ENCODE data around the gene STXBP6.
A peak's percentile ranks its signal among the peaks of the same experiment; 100 is the strongest.

Gene STXBP6

DNA sequence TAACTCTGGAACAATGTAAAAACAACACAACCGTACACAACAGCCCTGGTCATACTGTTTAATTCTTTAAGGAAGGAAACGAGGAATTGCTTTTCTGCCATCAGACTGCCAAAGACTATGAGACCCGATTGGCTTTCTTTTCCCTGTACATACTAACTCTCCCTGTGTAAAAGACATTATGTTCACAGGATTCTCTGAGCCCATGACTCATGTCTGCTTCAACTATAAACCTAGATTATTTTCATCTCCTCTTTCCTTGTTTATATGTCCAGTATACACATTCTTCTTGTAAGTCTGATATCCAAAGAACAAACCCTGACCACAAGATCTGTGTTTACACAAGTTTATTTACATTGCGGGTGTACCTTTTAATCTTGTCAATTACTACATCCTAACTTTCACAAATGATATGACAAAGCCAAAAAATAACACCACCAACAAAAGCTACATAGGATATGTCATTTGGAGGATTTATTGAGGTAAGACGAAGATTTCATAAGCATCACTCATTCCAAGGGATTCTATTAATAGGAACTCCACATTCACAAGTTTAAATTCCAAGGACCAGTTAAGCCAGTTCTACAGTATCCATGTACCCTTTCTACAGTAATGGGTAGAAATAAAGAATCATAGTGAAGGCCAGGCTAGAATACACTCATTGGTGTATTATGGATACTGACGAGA lies 67.3 kb downstream of the STXBP6 start (continued):
- TF ChIP-seq ZSCAN23 (tag by site-specific recombination; IDR thresholded peaks at IDR 0.05), result 0 out of 2 replicates have a peak, but pooled peaks have one; percentile 48
- TF ChIP-seq ZNF571 (tag by site-specific recombination; IDR thresholded peaks at IDR 0.05), result no peak
- TF ChIP-seq ZNF404 (tag by site-specific recombination; IDR thresholded peaks at IDR 0.05), result no peak
- TF ChIP-seq, protein P1, sequence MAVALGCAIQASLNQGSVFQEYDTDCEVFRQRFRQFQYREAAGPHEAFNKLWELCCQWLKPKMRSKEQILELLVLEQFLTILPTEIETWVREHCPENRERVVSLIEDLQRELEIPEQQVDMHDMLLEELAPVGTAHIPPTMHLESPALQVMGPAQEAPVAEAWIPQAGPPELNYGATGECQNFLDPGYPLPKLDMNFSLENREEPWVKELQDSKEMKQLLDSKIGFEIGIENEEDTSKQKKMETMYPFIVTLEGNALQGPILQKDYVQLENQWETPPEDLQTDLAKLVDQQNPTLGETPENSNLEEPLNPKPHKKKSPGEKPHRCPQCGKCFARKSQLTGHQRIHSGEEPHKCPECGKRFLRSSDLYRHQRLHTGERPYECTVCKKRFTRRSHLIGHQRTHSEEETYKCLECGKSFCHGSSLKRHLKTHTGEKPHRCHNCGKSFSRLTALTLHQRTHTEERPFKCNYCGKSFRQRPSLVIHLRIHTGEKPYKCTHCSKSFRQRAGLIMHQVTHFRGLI (tag by site-specific recombination; IDR thresholded peaks at IDR 0.05), result peak; percentile 46; the same call in 1 of the 2 replicates
- TF ChIP-seq BCL11A (tag by site-specific recombination; IDR thresholded peaks at IDR 0.05; ENCODE audit: low read depth), result no peak
- TF ChIP-seq ZNF837 (tag by site-specific recombination; IDR thresholded peaks at IDR 0.05), result no peak
- TF ChIP-seq, protein P2, sequence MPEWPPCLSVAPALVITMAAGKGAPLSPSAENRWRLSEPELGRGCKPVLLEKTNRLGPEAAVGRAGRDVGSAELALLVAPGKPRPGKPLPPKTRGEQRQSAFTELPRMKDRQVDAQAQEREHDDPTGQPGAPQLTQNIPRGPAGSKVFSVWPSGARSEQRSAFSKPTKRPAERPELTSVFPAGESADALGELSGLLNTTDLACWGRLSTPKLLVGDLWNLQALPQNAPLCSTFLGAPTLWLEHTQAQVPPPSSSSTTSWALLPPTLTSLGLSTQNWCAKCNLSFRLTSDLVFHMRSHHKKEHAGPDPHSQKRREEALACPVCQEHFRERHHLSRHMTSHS (tag by site-specific recombination; IDR thresholded peaks at IDR 0.05), result no peak
- TF ChIP-seq BCL11B (tag by site-specific recombination; IDR thresholded peaks at IDR 0.05; ENCODE audit: low read depth), result no peak
- TF ChIP-seq KLF10 (tag by site-specific recombination; IDR thresholded peaks at IDR 0.05), result peak; percentile 61; the same call in 1 of the 2 replicates
- peak; percentile 91 for TF ChIP-seq FEZF1 (tag by site-specific recombination; IDR thresholded peaks at IDR 0.05)
- TF ChIP-seq ZNF16 (tag by site-specific recombination; IDR thresholded peaks at IDR 0.05; ENCODE audit: low read depth), result no peak
- TF ChIP-seq ZNF426 (tag by site-specific recombination; IDR thresholded peaks at IDR 0.05), result no peak
- peak; percentile 38; the same call in 1 of the 2 replicates for TF ChIP-seq ZEB2 (tag by site-specific recombination; IDR thresholded peaks at IDR 0.05)
- no peak for TF ChIP-seq ZNF416 (tag by site-specific recombination; IDR thresholded peaks at IDR 0.05)
- TF ChIP-seq, protein P3, sequence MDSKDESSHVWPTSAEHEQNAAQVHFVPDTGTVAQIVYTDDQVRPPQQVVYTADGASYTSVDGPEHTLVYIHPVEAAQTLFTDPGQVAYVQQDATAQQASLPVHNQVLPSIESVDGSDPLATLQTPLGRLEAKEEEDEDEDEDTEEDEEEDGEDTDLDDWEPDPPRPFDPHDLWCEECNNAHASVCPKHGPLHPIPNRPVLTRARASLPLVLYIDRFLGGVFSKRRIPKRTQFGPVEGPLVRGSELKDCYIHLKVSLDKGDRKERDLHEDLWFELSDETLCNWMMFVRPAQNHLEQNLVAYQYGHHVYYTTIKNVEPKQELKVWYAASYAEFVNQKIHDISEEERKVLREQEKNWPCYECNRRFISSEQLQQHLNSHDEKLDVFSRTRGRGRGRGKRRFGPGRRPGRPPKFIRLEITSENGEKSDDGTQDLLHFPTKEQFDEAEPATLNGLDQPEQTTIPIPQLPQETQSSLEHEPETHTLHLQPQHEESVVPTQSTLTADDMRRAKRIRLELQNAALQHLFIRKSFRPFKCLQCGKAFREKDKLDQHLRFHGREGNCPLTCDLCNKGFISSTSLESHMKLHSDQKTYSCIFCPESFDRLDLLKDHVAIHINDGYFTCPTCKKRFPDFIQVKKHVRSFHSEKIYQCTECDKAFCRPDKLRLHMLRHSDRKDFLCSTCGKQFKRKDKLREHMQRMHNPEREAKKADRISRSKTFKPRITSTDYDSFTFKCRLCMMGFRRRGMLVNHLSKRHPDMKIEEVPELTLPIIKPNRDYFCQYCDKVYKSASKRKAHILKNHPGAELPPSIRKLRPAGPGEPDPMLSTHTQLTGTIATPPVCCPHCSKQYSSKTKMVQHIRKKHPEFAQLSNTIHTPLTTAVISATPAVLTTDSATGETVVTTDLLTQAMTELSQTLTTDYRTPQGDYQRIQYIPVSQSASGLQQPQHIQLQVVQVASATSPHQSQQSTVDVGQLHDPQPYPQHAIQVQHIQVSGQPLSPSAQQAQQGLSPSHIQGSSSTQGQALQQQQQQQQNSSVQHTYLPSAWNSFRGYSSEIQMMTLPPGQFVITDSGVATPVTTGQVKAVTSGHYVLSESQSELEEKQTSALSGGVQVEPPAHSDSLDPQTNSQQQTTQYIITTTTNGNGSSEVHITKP (tag by site-specific recombination; IDR thresholded peaks at IDR 0.05), result 0 out of 2 replicates have a peak, but pooled peaks have one; percentile 24
- no peak for TF ChIP-seq ZNF169 (tag by site-specific recombination; IDR thresholded peaks at IDR 0.05)
- TF ChIP-seq, protein P4, sequence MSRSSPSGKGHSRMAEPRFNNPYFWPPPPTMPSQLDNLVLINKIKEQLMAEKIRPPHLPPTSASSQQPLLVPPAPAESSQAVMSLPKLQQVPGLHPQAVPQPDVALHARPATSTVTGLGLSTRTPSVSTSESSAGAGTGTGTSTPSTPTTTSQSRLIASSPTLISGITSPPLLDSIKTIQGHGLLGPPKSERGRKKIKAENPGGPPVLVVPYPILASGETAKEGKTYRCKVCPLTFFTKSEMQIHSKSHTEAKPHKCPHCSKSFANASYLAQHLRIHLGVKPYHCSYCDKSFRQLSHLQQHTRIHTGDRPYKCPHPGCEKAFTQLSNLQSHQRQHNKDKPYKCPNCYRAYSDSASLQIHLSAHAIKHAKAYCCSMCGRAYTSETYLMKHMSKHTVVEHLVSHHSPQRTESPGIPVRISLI (tag by site-specific recombination; IDR thresholded peaks at IDR 0.05), result no peak
- TF ChIP-seq KLF8 (tag by site-specific recombination; IDR thresholded peaks at IDR 0.05), result peak; percentile 91
- TF ChIP-seq ZNF302 (tag by site-specific recombination; IDR thresholded peaks at IDR 0.05; ENCODE audit: low read depth), result no peak
- TF ChIP-seq ZNF423 (tag by site-specific recombination; IDR thresholded peaks at IDR 0.05), result no peak
- no peak for TF ChIP-seq ZNF214 (tag by site-specific recombination; IDR thresholded peaks at IDR 0.05; ENCODE audit: borderline replicate concordance)
- TF ChIP-seq, protein P5, sequence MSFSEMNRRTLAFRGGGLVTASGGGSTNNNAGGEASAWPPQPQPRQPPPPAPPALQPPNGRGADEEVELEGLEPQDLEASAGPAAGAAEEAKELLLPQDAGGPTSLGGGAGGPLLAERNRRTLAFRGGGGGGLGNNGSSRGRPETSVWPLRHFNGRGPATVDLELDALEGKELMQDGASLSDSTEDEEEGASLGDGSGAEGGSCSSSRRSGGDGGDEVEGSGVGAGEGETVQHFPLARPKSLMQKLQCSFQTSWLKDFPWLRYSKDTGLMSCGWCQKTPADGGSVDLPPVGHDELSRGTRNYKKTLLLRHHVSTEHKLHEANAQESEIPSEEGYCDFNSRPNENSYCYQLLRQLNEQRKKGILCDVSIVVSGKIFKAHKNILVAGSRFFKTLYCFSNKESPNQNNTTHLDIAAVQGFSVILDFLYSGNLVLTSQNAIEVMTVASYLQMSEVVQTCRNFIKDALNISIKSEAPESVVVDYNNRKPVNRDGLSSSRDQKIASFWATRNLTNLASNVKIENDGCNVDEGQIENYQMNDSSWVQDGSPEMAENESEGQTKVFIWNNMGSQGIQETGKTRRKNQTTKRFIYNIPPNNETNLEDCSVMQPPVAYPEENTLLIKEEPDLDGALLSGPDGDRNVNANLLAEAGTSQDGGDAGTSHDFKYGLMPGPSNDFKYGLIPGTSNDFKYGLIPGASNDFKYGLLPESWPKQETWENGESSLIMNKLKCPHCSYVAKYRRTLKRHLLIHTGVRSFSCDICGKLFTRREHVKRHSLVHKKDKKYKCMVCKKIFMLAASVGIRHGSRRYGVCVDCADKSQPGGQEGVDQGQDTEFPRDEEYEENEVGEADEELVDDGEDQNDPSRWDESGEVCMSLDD (tag by site-specific recombination; IDR thresholded peaks at IDR 0.05), result no peak
- TF ChIP-seq SCRT1 (tag by site-specific recombination; IDR thresholded peaks at IDR 0.05; ENCODE audit: borderline replicate concordance), result no peak
- no peak for TF ChIP-seq ZNF585B (tag by site-specific recombination; IDR thresholded peaks at IDR 0.05)
- no peak for TF ChIP-seq ZNF501 (tag by site-specific recombination; IDR thresholded peaks at IDR 0.05)
- TF ChIP-seq ZNF785 (tag by site-specific recombination; IDR thresholded peaks at IDR 0.05), result no peak
- TF ChIP-seq ZNF2 (tag by site-specific recombination; IDR thresholded peaks at IDR 0.05), result no peak
- TF ChIP-seq MYNN (tag by site-specific recombination; IDR thresholded peaks at IDR 0.05; ENCODE audit: borderline replicate concordance), result no peak
- no peak for TF ChIP-seq ZNF112 (tag by site-specific recombination; IDR thresholded peaks at IDR 0.05)
- TF ChIP-seq SALL2 (tag by site-specific recombination; IDR thresholded peaks at IDR 0.05; ENCODE audit: borderline replicate concordance), result 0 out of 2 replicates have a peak, but pooled peaks have one; percentile 57
- TF ChIP-seq ZNF76 (tag by site-specific recombination; IDR thresholded peaks at IDR 0.05; ENCODE audit: borderline replicate concordance, low read depth), result no peak

All from HEK293 (cell line).